HG03135 (cell line): ENCODE results near the gene CEP170B.
"Not testable (repeated sequence)": the region's sequence is repeated elsewhere in the genome, so short reads cannot be mapped to it uniquely, and the experiment has no call there.

ENCODE experiments used
- ATAC-seq: cut with Tn5 transposase; IDR thresholded peaks from one replicate; pipeline ENCODE4 v1.9.1; 2021; ENCODE audit warnings: mild to moderate bottlenecking, moderate library complexity; ENCODE audit not compliant: unreplicated experiment

The CEP170B gene

GRCh38 chr14:104903990-104904389 is 38.9 kb downstream of the CEP170B start:
- ATAC-seq = no peak

GRCh38 chr14:104904650-104905578 is 39.8 kb downstream of the CEP170B start:
- ATAC-seq = not testable (repeated sequence)

GRCh38 chr14:104905579-104905933 is 40.5 kb downstream of the CEP170B start:
- not testable (repeated sequence) for ATAC-seq

- no peak for ATAC-seq
These were observed 43.2 kb downstream of the CEP170B start for GRCh38 chr14:104908303-104908702.

GRCh38 chr14:104912053-104912452 is 47.0 kb downstream of the CEP170B start:
- no peak for ATAC-seq

- ATAC-seq = no peak
These were observed 48.4 kb downstream of the CEP170B start for GRCh38 chr14:104913435-104913834.

- ATAC-seq = no peak
These were observed 52.0 kb downstream of the CEP170B start for GRCh38 chr14:104917116-104917515.

- no peak for ATAC-seq
These were observed 52.9 kb downstream of the CEP170B start for GRCh38 chr14:104917993-104918392.

- ATAC-seq = not testable (repeated sequence)
These were observed 54.3 kb downstream of the CEP170B start for GRCh38 chr14:104919152-104919992.

GRCh38 chr14:104919993-104920315 is 54.9 kb downstream of the CEP170B start:
- ATAC-seq = no peak

- no peak for ATAC-seq
These were observed 58.8 kb downstream of the CEP170B start for GRCh38 chr14:104923640-104924420.

- no peak for ATAC-seq
These were observed 59.5 kb downstream of the CEP170B start, which contains the start of gene PLD4 for GRCh38 chr14:104924421-104925213. PLD4 (plus strand) TSS chr14:104924879; CDS start chr14:104927141, 2,262 bp downstream.

GRCh38 chr14:104925214-104925854 is 60.3 kb downstream of the CEP170B start:
- ATAC-seq = no peak

GRCh38 chr14:104925855-104926609 is 61.0 kb downstream of the CEP170B start:
- ATAC-seq = peak; percentile 7

- peak; percentile 69 for ATAC-seq
These were observed 61.8 kb downstream of the CEP170B start for GRCh38 chr14:104926619-104927431.

- ATAC-seq = no peak
These were observed 62.4 kb downstream of the CEP170B start for GRCh38 chr14:104927432-104927816.

GRCh38 chr14:104927901-104928300 is 62.8 kb downstream of the CEP170B start:
- ATAC-seq = no peak
